Gastroesophageal sphincter (tissue), 4 donors: ENCODE data around the gene TNFRSF14. TPM values are rescaled to one million over a fixed set of nuclear protein-coding genes. Genes with fewer than 3 reads are reported as not detected.

Experiments used
- ATAC-seq: fragments of 150-250 bp; one replicate; pipeline ENCODE4 v1.9.1; 2016; ENCODE audit warnings: mild to moderate bottlenecking, moderate library complexity
- H3K27ac ChIP-seq, 4 donors: fragments of 200-600 bp; sonication (generic) in 3 of 4; 1 replicate in 3 of 4; 2 replicates in 1 of 4; pipeline ENCODE4 v1.5.1; 2016 to 2019
- H3K27me3 ChIP-seq: fragments of 200-600 bp; sonication (generic); one replicate; pipeline ENCODE4 v1.5.1; 2019
- H3K36me3 ChIP-seq, 2 donors: fragments of 200-600 bp; sonication (generic); one replicate each; pipeline ENCODE4 v1.5.1; 2019; ENCODE audit warnings: control low read depth in 1 of 2
- H3K4me1 ChIP-seq, 3 donors: fragments of 200-600 bp; sonication (generic); 1 replicate in 2 of 3; 2 replicates in 1 of 3; pipeline ENCODE4 v1.5.1; 2016 to 2019; ENCODE audit warnings: control low read depth in 2 of 3
- H3K4me3 ChIP-seq, 2 donors: fragments of 200-600 bp; sonication (generic); one replicate each; pipeline ENCODE4 v1.5.1; 2019; ENCODE audit warnings: mild to moderate bottlenecking in 1 of 2, moderate library complexity in 1 of 2
- H3K9me3 ChIP-seq, 3 donors: fragments of 200-600 bp; sonication (generic); one replicate each; pipeline ENCODE4 v1.5.1; 2017 to 2019; ENCODE audit warnings: control low read depth in 2 of 3
- EP300 ChIP-seq: sonication (generic); formaldehyde crosslinking; IDR thresholded peaks from one replicate; pipeline ENCODE4 v1.6.1; 2017; ENCODE audit warnings: antibody characterized with exemption, mild to moderate bottlenecking
- POLR2A ChIP-seq, 2 donors: fragments of 450-650 bp; IDR thresholded peaks; one replicate each; pipeline ENCODE4 v1.6.1; 2017; ENCODE audit warnings: antibody characterized with exemption in 2 of 2, mild to moderate bottlenecking in 2 of 2, moderate library complexity in 1 of 2
- POLR2AphosphoS5 ChIP-seq: sonication (generic); formaldehyde crosslinking; IDR thresholded peaks from one replicate; pipeline ENCODE4 v1.6.1; 2017; ENCODE audit warnings: antibody characterized with exemption
- WGBS, 2 donors: methylation state at CpG; one replicate each; pipeline ENCODE4 v1.1.5; 2018; ENCODE audit warnings: low coverage in 1 of 2; 5-methylcytosine and 5-hydroxymethylcytosine counted together
- total RNA-seq, 4 donors: library from RNA; depleted of rRNA; stranded (reverse); fragments of >200 nt; gene quantifications; one replicate each; pipeline ENCODE4 v1.1.0, GENCODE V29; 2016
- TF ChIP-seq, protein P1 (sequence below), 4 experiments: fragments of 200-600 bp in 2 of 4; fragments of 450-650 bp in 2 of 4; sonication (generic) in 1 of 4; IDR thresholded peaks; one replicate each; pipeline ENCODE4 v1.5.1; 2017 to 2019; ENCODE audit warnings: antibody characterized with exemption in 4 of 4, mild to moderate bottlenecking in 2 of 4, moderate library complexity in 2 of 4

The TNFRSF14 gene
- total RNA-seq, 4 donors from 2014 or later, result 23.0 to 81.6 (median 36.9) TPM

DNA sequence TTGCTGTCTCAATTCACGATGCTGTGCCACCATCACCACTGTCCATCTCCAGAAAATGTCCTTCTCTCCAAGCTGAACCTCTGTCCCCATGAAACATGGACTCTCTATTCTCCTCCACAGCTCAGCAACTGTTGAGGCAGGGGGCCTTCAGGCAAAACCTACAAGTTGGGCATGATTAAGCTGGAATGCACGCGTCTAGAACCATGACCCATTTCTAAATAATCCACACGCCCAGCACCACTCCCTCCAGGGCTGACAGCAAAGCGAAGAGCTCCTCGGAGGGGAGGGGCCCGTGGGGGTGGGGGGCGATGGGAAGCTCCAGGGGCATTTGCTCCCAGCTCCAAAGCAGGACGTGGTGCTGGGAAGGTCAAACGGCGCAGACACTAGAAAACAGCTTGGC is 22.8 kb upstream of the TNFRSF14 start:
- TF ChIP-seq EP300, result no peak
- TF ChIP-seq, protein P1, sequence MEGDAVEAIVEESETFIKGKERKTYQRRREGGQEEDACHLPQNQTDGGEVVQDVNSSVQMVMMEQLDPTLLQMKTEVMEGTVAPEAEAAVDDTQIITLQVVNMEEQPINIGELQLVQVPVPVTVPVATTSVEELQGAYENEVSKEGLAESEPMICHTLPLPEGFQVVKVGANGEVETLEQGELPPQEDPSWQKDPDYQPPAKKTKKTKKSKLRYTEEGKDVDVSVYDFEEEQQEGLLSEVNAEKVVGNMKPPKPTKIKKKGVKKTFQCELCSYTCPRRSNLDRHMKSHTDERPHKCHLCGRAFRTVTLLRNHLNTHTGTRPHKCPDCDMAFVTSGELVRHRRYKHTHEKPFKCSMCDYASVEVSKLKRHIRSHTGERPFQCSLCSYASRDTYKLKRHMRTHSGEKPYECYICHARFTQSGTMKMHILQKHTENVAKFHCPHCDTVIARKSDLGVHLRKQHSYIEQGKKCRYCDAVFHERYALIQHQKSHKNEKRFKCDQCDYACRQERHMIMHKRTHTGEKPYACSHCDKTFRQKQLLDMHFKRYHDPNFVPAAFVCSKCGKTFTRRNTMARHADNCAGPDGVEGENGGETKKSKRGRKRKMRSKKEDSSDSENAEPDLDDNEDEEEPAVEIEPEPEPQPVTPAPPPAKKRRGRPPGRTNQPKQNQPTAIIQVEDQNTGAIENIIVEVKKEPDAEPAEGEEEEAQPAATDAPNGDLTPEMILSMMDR (IDR thresholded peaks at IDR 0.05), result no peak
- no peak for TF ChIP-seq POLR2A (IDR thresholded peaks at IDR 0.05)
- no peak for TF ChIP-seq POLR2AphosphoS5
- no peak for ATAC-seq
- peaks cover 100% of the 10 kb centered on the region for H3K27me3 ChIP-seq
- H3K9me3 ChIP-seq, result no peaks in the 10 kb centered on the region
- no peaks in the 10 kb centered on the region for H3K36me3 ChIP-seq
- no peak overlapping the region for H3K4me3 ChIP-seq
- peaks cover 0 to 33% (median 19%) of the 10 kb centered on the region in 3 donors for H3K4me1 ChIP-seq
- no peak overlapping the region for H3K27ac ChIP-seq
- WGBS, 2 donors, result 58% methylated on average over 4 of the region's 11 CpGs; no CpG with 5 or more reads in 1 of the 2 donors

DNA sequence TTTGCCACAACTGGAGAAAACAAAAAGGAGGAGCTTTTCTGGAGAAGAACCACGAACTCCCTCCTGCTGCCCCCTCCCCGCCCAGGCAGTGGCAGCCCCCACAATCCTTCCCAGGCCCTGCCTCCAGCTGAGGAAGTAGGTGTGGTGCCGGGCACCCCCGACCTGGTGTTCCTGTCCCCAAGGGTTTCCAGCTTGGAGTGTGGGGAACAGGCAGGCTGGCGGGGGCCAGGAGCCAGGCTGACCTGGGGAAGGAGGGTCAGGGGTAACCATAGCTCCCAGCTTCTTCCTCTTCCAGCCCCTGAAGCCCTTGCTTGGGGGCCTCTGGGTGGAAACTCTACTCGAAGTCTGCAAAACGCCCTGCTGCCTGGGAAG is 21.9 kb upstream of the TNFRSF14 start:
- ATAC-seq, result no peak
- Histone ChIP-seq H3K4me1 (peaks cover 0 to 23% (median 14%) of the 10 kb centered on the region in 3 donors), H3K27me3 (peaks cover 100% of the 10 kb centered on the region), H3K36me3 (no peaks in the 10 kb centered on the region), H3K27ac (no peak overlapping the region), H3K9me3 (no peaks in the 10 kb centered on the region), H3K4me3 (no peak overlapping the region)
- WGBS, 2 donors, result 50% methylated on average over 3 of the region's 7 CpGs; no CpG with 5 or more reads in 1 of the 2 donors
- no peak for TF ChIP-seq EP300
- no peak for TF ChIP-seq POLR2AphosphoS5
- TF ChIP-seq POLR2A (IDR thresholded peaks at IDR 0.05), result no peak
- TF ChIP-seq, protein P1 (IDR thresholded peaks at IDR 0.05), result no peak

DNA sequence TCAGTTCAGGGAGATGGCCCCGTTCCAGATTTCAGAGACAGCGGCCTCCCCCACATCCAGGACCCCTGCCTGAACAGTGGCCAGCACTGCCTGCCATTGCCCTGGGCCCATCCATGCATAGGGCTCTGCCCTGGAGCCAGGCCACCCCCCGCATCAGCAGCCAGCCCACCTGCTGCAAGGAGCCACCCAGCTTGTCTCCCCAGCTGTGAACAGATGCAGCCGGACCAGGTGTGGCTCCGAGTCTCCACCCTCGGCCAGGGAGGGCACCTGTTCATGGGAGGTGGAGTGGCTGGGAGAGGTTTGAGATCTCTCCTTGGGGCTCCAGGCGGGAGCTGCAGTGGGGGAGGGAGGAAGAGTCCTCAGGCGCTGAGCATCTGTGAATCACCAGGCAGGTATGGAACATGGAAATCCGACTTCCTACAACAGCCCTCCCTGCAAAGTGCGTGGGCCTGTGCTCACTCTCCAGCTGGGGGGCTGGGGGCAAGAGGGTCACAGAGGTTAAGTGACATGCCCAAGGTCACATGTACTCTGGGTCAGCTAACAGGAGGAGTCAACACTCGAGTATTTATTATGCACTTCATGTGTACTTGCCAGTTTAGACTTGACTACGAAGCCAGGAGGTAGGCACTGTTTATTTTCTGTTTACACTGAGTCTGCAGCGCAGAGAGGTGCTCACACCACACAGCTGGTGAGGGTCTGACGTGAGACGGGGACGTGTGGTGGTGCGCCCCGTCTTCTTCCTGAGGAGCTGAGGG is 21.3 kb upstream of the TNFRSF14 start:
- H3K9me3 ChIP-seq, result no peaks in the 10 kb centered on the region
- H3K27me3 ChIP-seq, result peaks cover 100% of the 10 kb centered on the region
- WGBS, 2 donors, result 37% methylated on average over 2 of the region's 18 CpGs; no CpG with 5 or more reads in 1 of the 2 donors
- no peak overlapping the region for H3K4me3 ChIP-seq
- TF ChIP-seq EP300 (no peak), POLR2AphosphoS5 (no peak), POLR2A (IDR thresholded peaks at IDR 0.05) (no peak)
- TF ChIP-seq, protein P1 (IDR thresholded peaks at IDR 0.05), result no peak
- peaks cover 0 to 18% (median 12%) of the 10 kb centered on the region in 3 donors for H3K4me1 ChIP-seq
- no peak for ATAC-seq
- H3K27ac ChIP-seq, result no peak overlapping the region
- no peaks in the 10 kb centered on the region for H3K36me3 ChIP-seq

DNA sequence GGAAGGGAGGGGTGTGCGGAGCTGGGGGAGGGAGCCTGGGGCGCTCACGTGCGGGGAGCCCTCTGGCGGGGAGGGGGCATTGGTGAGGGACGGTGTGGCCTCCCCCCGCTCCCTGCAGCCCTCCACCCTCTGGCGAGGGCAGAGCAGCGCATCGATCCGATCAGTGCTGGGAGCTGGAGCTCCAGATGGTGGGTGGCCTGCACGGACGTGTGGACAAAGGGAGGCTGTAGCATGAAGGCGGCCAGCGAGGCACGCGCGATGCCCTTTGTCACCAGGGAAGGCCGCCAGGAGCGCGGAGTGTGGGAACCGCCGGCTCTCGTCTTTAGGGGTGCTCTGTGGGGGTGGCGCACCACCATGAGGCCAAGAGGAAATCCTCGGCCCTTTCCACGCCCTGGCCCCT is 20.7 kb upstream of the TNFRSF14 start:
- Histone ChIP-seq H3K27ac (no peak overlapping the region), H3K4me3 (no peak overlapping the region), H3K4me1 (peaks cover 0 to 12% (median 8%) of the 10 kb centered on the region in 3 donors), H3K9me3 (no peaks in the 10 kb centered on the region), H3K27me3 (peaks cover 100% of the 10 kb centered on the region), H3K36me3 (no peaks in the 10 kb centered on the region)
- WGBS, 2 donors, result no CpG with 5 or more reads among the region's 27 CpGs
- ATAC-seq, result no peak
- TF ChIP-seq EP300 (no peak), POLR2AphosphoS5 (no peak), POLR2A (IDR thresholded peaks at IDR 0.05) (no peak)
- TF ChIP-seq, protein P1 (IDR thresholded peaks at IDR 0.05), result no peak

DNA sequence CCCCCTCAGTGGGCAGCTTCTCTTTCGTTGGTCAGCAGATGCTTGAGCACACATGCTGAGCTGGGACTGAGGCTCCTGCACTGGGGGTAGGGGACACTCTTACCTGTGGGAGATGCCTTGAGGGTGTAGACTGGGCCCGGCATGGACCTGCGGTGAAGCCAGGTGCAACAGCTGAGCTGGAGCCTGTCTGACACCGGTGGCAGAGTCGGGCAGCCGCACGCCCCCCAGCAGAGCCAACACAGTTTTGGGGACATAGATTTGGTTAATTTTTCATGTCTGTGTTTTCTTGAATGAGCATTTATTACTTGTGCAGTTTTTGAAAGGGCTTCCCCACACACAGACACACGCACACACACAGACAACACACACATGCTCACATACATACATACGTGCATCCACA is 20.2 kb upstream of the TNFRSF14 start:
- Histone ChIP-seq H3K36me3 (no peaks in the 10 kb centered on the region), H3K4me1 (peaks cover 0 to 12% (median 3%) of the 10 kb centered on the region in 3 donors), H3K27me3 (peaks cover 100% of the 10 kb centered on the region), H3K4me3 (no peak overlapping the region), H3K27ac (no peak overlapping the region), H3K9me3 (no peaks in the 10 kb centered on the region)
- WGBS, 2 donors, result 60 to 67% methylated on average over 1 of the region's 9 CpGs
- ATAC-seq, result no peak
- TF ChIP-seq, protein P1 (IDR thresholded peaks at IDR 0.05), result no peak
- no peak for TF ChIP-seq EP300
- no peak for TF ChIP-seq POLR2A (IDR thresholded peaks at IDR 0.05)
- TF ChIP-seq POLR2AphosphoS5, result no peak
